Measurements from ENCODE around the gene PIK3R1.

DNA sequence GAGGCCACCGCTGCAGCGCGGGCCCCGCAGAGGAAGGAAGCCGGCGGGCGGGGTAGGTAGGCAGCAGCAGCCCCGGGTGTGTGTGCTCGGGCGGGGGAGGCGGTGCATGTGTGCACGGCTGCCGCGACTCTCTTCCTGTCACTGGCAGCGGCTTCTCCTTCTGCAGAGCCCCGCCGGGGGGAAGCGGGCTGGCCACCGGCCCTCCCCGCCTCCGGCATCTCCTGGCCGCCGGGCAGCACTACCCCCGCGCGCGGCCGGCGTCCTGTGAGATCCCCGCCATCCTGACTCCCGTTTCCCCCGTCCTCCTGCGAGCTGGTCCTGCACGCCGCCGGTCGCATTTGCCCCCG, 315 bp downstream of the PIK3R1 start:
- TF ChIP-seq, protein P1, sequence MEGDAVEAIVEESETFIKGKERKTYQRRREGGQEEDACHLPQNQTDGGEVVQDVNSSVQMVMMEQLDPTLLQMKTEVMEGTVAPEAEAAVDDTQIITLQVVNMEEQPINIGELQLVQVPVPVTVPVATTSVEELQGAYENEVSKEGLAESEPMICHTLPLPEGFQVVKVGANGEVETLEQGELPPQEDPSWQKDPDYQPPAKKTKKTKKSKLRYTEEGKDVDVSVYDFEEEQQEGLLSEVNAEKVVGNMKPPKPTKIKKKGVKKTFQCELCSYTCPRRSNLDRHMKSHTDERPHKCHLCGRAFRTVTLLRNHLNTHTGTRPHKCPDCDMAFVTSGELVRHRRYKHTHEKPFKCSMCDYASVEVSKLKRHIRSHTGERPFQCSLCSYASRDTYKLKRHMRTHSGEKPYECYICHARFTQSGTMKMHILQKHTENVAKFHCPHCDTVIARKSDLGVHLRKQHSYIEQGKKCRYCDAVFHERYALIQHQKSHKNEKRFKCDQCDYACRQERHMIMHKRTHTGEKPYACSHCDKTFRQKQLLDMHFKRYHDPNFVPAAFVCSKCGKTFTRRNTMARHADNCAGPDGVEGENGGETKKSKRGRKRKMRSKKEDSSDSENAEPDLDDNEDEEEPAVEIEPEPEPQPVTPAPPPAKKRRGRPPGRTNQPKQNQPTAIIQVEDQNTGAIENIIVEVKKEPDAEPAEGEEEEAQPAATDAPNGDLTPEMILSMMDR (IDR thresholded peaks at IDR 0.05): no peak
- no peak for TF ChIP-seq POLR2A (IDR thresholded peaks at IDR 0.05)
- no peak for TF ChIP-seq POLR2AphosphoS5 (IDR thresholded peaks at IDR 0.05)

All from stomach (tissue), 4 donors.